Caco-2 (cell line): ENCODE measurements around the gene TMEM53. TPM values are rescaled to one million over a fixed set of nuclear protein-coding genes. Genes with fewer than 3 reads are reported as not detected.

Source experiments
- BruUV-seq: library from RNA; stranded (reverse); fragments of 400-500 nt; replicated peaks from 2 replicates; lab custom pipeline; 2021; lab: Mats Ljungman, UMichigan
- CTCF ChIA-PET: fragments of 300-600 bp; sonication (Branson Sonifier 250); formaldehyde crosslinking; loops from one replicate; lab custom pipeline; 2022; ENCODE audit warnings: antibody characterized with exemption; lab: Charles Lee
- POLR2A ChIA-PET: fragments of 300-600 bp; sonication (Branson Sonifier 250); formaldehyde crosslinking; loops from one replicate; lab custom pipeline; 2022; ENCODE audit warnings: antibody characterized with exemption; lab: Charles Lee
- DNase-seq, 2 experiments: peaks; one replicate each; pipeline versions ENCODE4 v3.0.0 to v3.0.0-alpha.2; 2020 to 2022
- H3K27me3 ChIP-seq: replicated peaks from 2 replicates; pipeline ENCODE4 v1.6.0; 2011; ENCODE audit warnings: low read length; ENCODE audit not compliant: control insufficient read depth, insufficient read depth
- H3K36me3 ChIP-seq: 2 replicates; pipeline ENCODE4 v1.5.1; 2011; ENCODE audit warnings: low read length; ENCODE audit not compliant: control insufficient read depth, insufficient read depth
- H3K4me1 ChIP-seq: fragments of 250-450 bp; sonication (Bioruptor Pico); 2 replicates; pipeline ENCODE4 v1.5.1; 2020; ENCODE audit warnings: mild to moderate bottlenecking
- H3K4me3 ChIP-seq: 2 replicates; pipeline ENCODE4 v1.5.1; 2011; ENCODE audit warnings: low read depth, mild to moderate bottlenecking, control low read depth, low read length
- H3K9me3 ChIP-seq: fragments of 250-450 bp; sonication (Bioruptor Pico); 2 replicates; pipeline ENCODE4 v1.5.1; 2020; ENCODE audit warnings: mild to moderate bottlenecking, moderate library complexity
- H3K27ac Mint-ChIP-seq: one replicate; pipeline ENCODE4 v1.8.0; 2022; ENCODE audit warnings: mixed read lengths; ENCODE audit not compliant: unreplicated experiment
- H3K27me3 Mint-ChIP-seq: one replicate; pipeline ENCODE4 v1.8.0; 2022; ENCODE audit warnings: mixed read lengths; ENCODE audit not compliant: insufficient read depth, unreplicated experiment
- H3K36me3 Mint-ChIP-seq: one replicate; pipeline ENCODE4 v1.8.0; 2022; ENCODE audit warnings: mild to moderate bottlenecking, mixed read lengths; ENCODE audit not compliant: insufficient read depth, unreplicated experiment
- H3K4me1 Mint-ChIP-seq: one replicate; pipeline ENCODE4 v1.8.0; 2022; ENCODE audit warnings: low read depth, mixed read lengths; ENCODE audit not compliant: unreplicated experiment
- H3K4me3 Mint-ChIP-seq: one replicate; pipeline ENCODE4 v1.8.0; 2022; ENCODE audit warnings: mild to moderate bottlenecking, moderate library complexity, mixed read lengths; ENCODE audit not compliant: unreplicated experiment
- H3K9me3 Mint-ChIP-seq: one replicate; pipeline ENCODE4 v1.8.0; 2022; ENCODE audit warnings: mixed read lengths; ENCODE audit not compliant: unreplicated experiment
- intact Hi-C: fragments of 100-400 bp; cut with micrococcal nuclease; formaldehyde crosslinking; loops from one replicate; pipeline ENCODE4 v1.10.0; 2022; ENCODE audit not compliant: unreplicated experiment
- total RNA-seq: library from RNA; stranded (reverse); gene quantifications from 2 replicates; pipeline ENCODE4 v1.2.3, GENCODE V29; 2022
- TF ChIP-seq, protein P1 (sequence below), 2 experiments: fragments of 200-600 bp in 1 of 2; IDR thresholded peaks; 1 replicate in 1 of 2; 2 replicates in 1 of 2; pipeline versions ENCODE4 v1.5.1 to v1.8.0; 2011 to 2022; ENCODE audit warnings: antibody characterized with exemption in 1 of 2, control low read depth in 1 of 2, inconsistent platforms in 1 of 2, low read depth in 1 of 2, low read length in 1 of 2, mild to moderate bottlenecking in 1 of 2, moderate library complexity in 1 of 2; ENCODE audit not compliant: insufficient read depth in 1 of 2, severe bottlenecking in 1 of 2, unreplicated experiment in 1 of 2

The TMEM53 gene
- total RNA-seq, 1 experiment from 2014 or later = 4.4 TPM

DNA sequence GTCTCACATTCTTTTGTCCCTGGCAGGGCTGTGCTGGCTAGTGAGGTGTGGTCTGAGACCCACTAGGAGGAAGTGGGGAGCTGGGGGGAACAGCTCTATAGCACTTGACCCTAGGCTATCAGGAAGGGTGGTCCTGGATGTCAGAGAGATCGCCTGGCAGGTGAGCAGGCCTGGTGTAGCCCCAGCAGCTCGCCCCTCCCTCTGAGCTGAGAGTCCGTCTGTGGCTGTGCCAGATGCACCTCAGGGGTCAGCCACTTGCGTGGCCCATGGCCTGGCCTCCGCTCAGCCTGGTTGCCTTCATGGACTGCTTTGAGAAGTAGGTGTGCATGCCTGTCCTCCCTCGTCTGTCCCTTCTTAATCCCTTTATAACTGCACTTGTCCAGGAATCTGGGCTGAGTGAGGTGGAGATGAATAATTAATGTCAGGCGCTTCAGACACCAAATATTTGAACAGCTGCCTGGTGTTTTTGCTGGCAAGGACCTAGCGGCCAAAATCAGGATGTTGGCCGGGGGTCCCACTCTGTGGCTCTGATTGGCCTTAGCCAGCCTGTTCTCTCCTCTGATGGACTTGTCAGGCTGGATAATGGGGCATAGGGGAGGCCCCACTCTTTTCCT is 30.5 kb downstream of the TMEM53 start:
- Mint-ChIP-seq H3K36me3 (peaks cover 12% of the 10 kb centered on the region), H3K4me1 (peaks cover 6% of the 10 kb centered on the region), H3K27ac (no peak overlapping the region), H3K4me3 (no peak overlapping the region), H3K9me3 (no peaks in the 10 kb centered on the region), H3K27me3 (no peaks in the 10 kb centered on the region)
- Histone ChIP-seq H3K27me3 (no peaks in the 10 kb centered on the region), H3K4me1 (no peaks in the 10 kb centered on the region), H3K36me3 (0 out of 2 replicates have a peak, but pooled peaks cover 2% of the 10 kb centered on the region), H3K4me3 (no peak overlapping the region), H3K9me3 (no peaks in the 10 kb centered on the region)
- intact Hi-C loops = no loop called here
- BruUV-seq = no TSS peak
- ChIA-PET POLR2A (interaction anchor here (1.2 kb wide), 1 partner anchor 11 kb away, joined by 3 read pairs; no protein-coding TSS in a partner anchor), CTCF (no interaction called here)
- DNase-seq = no peak
- TF ChIP-seq, protein P1, sequence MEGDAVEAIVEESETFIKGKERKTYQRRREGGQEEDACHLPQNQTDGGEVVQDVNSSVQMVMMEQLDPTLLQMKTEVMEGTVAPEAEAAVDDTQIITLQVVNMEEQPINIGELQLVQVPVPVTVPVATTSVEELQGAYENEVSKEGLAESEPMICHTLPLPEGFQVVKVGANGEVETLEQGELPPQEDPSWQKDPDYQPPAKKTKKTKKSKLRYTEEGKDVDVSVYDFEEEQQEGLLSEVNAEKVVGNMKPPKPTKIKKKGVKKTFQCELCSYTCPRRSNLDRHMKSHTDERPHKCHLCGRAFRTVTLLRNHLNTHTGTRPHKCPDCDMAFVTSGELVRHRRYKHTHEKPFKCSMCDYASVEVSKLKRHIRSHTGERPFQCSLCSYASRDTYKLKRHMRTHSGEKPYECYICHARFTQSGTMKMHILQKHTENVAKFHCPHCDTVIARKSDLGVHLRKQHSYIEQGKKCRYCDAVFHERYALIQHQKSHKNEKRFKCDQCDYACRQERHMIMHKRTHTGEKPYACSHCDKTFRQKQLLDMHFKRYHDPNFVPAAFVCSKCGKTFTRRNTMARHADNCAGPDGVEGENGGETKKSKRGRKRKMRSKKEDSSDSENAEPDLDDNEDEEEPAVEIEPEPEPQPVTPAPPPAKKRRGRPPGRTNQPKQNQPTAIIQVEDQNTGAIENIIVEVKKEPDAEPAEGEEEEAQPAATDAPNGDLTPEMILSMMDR (IDR thresholded peaks at IDR 0.05; ENCODE audit: insufficient read depth in 1 of 2, low read depth in 1 of 2, low read length in 1 of 2, severe bottlenecking in 1 of 2, unreplicated experiment in 1 of 2) = no peak

DNA sequence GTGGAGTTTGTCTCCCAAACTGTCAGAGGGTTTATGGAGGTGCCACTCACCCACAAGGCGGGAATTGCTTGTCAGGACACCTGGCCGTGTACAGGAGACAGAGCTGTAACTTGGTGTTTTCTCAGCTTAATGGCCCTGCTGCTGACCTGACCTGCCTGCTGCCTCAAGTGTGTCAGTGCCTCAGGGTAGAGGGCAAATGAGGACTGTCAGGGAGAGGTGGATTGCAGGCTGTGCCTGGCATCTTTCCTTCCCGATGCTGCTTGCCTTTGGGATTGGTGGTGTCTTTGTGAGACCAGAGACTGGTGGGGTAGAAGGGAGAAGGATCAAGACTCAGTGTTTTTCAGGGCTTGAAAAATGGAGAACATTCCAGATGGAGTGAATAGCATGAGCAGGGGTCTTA is 31.4 kb downstream of the TMEM53 start:
- Mint-ChIP-seq H3K4me1 (peaks cover 6% of the 10 kb centered on the region), H3K27ac (no peak overlapping the region), H3K9me3 (no peaks in the 10 kb centered on the region), H3K36me3 (peaks cover 16% of the 10 kb centered on the region), H3K4me3 (no peak overlapping the region), H3K27me3 (no peaks in the 10 kb centered on the region)
- TF ChIP-seq, protein P1 (IDR thresholded peaks at IDR 0.05; ENCODE audit: insufficient read depth in 1 of 2, low read depth in 1 of 2, low read length in 1 of 2, severe bottlenecking in 1 of 2, unreplicated experiment in 1 of 2) = no peak
- no peaks in the 10 kb centered on the region for H3K27me3 ChIP-seq
- no peaks in the 10 kb centered on the region for H3K4me1 ChIP-seq
- 0 out of 2 replicates have a peak, but pooled peaks cover 2% of the 10 kb centered on the region for H3K36me3 ChIP-seq
- no peak overlapping the region for H3K4me3 ChIP-seq
- ChIA-PET CTCF (interaction anchor here (1.2 kb wide), 1 partner anchor 10 kb away, joined by 3 read pairs; no protein-coding TSS in a partner anchor), POLR2A (interaction anchor here (1.0 kb wide), 1 partner anchor 10 kb away, joined by 3 read pairs; no protein-coding TSS in a partner anchor)
- intact Hi-C loops = no loop called here
- BruUV-seq = no TSS peak
- no peak for DNase-seq
- H3K9me3 ChIP-seq = no peaks in the 10 kb centered on the region

DNA sequence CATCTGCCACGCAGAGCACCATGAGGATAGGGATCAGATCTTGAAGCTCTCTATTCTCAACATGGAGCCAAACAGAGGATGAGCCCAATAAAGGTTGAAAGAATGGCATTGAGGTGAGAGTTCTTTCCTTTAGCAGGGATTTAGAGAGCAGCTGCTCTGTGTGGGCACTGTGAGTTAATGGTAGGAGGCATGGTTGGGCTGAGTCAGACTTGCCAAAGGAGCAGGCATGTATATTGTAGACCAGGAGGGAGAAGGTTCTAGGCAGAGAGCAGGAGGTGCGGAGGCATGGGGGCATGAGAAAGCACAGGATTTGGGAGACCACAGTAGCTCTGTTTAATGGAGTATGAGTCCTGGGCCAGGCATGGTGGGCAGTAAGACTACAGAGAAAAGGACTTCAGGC is 32.0 kb downstream of the TMEM53 start:
- ChIA-PET POLR2A (interaction anchor here (1.0 kb wide), 1 partner anchor 10 kb away, joined by 3 read pairs; no protein-coding TSS in a partner anchor), CTCF (interaction anchor here (1.2 kb wide), 1 partner anchor 11 kb away, joined by 3 read pairs; no protein-coding TSS in a partner anchor)
- intact Hi-C loops = no loop called here

More for the DNA sequence above, 32.0 kb downstream of the TMEM53 start:
- Mint-ChIP-seq H3K27ac (no peak overlapping the region), H3K4me3 (no peak overlapping the region), H3K4me1 (peaks cover 6% of the 10 kb centered on the region), H3K27me3 (no peaks in the 10 kb centered on the region), H3K9me3 (no peaks in the 10 kb centered on the region), H3K36me3 (peaks cover 23% of the 10 kb centered on the region)
- Histone ChIP-seq H3K4me1 (no peaks in the 10 kb centered on the region), H3K36me3 (peaks cover 2% of the 10 kb centered on the region; the same call in 1 of the 2 replicates), H3K4me3 (no peak overlapping the region), H3K27me3 (no peaks in the 10 kb centered on the region), H3K9me3 (no peaks in the 10 kb centered on the region)
- TF ChIP-seq, protein P1 (IDR thresholded peaks at IDR 0.05; ENCODE audit: insufficient read depth in 1 of 2, low read depth in 1 of 2, low read length in 1 of 2, severe bottlenecking in 1 of 2, unreplicated experiment in 1 of 2) = no peak
- DNase-seq = no peak
- BruUV-seq = no TSS peak
